Measurements from ENCODE around the gene MAPK8IP3. TPM values are rescaled to one million over a fixed set of nuclear protein-coding genes. Genes with fewer than 3 reads are reported as not detected.
"Not testable (repeated sequence)": the region's sequence is repeated elsewhere in the genome, so short reads cannot be mapped to it uniquely, and the experiment has no call there.

Gene MAPK8IP3
- total RNA-seq, 1 donor from 2014 or later, result 28.7 TPM

DNA sequence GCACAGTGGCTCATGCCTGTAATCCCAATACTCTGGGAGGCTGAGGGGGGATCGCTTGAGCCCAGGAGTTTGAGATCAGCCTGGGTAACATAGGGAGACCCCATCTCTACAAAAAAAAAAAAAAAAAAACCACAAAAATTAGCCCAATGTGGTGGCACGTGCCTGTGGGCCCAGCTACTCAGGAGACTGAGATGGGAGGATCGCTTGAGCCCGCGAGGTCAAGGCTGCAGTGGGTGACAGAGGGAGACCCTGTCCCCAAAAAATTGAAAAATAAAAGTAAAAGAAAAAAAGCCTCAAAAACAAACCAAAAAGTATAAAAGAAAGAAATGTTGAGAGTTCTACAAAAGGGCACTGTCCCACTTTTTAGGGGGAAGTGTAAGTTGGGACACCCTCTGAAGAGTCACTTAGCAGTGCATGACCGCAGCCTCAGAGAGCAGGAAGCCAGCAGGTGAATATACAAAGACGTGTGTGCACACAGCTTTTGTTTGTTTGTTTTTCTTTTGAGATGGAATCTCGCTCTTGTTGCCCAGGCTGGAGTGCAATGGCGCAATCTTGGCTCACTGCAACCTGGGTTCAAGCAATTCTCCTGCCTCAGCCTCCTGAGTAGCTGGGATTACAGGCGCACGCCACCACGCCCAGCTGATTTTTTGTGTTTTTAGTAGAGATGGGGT, 13.7 kb downstream of the MAPK8IP3 start:
- not testable (repeated sequence) for H3K4me3 ChIP-seq (ENCODE audit: low read length in 3 of 3); H3K9me3 ChIP-seq (ENCODE audit: control insufficient read depth in 3 of 3, low read length in 3 of 3); H3K27me3 ChIP-seq (ENCODE audit: control insufficient read depth in 3 of 3, insufficient read depth in 3 of 3, low read length in 3 of 3); H3K27ac ChIP-seq (ENCODE audit: low read depth, low read length); H3K36me3 ChIP-seq (ENCODE audit: control insufficient read depth in 3 of 3, insufficient read depth in 3 of 3, low read length in 3 of 3); H3K9ac ChIP-seq (ENCODE audit: low read depth in 1 of 3, low read length in 3 of 3)
- H3K4me1 ChIP-seq (ENCODE audit: control insufficient read depth in 3 of 3, insufficient read depth in 3 of 3, low read length in 3 of 3), result peaks cover 0 to 25% (median 7%) of the 10 kb centered on the region in 3 donors

DNA sequence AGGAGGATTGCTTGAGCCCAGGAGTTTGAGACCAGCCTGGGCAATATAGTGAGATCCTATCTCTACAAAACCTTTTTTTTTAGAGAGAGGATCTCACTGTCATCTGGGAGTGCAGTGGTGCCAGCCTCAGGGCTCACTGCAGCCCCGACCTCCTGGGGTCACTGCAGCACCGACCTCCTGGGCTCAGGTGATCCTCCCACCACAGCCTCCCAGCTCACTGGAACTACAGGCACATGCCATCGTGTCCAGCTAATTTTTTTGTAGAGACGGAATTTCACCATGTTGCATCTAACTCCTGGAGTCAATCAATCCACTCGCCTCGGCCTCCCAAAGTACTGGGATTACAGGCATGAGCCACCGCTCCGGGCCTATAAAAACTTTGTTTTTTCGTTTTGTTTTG, 15.4 kb downstream of the MAPK8IP3 start:
- peaks cover 0 to 25% (median 7%) of the 10 kb centered on the region in 3 donors for H3K4me1 ChIP-seq (ENCODE audit: control insufficient read depth in 3 of 3, insufficient read depth in 3 of 3, low read length in 3 of 3)
- H3K9ac ChIP-seq (ENCODE audit: low read depth in 1 of 3, low read length in 3 of 3), result no peak overlapping the region
- no peaks in the 10 kb centered on the region for H3K9me3 ChIP-seq (ENCODE audit: control insufficient read depth in 3 of 3, low read length in 3 of 3)
- peaks cover 8 to 10% (median 9%) of the 10 kb centered on the region in 3 donors for H3K36me3 ChIP-seq (ENCODE audit: control insufficient read depth in 3 of 3, insufficient read depth in 3 of 3, low read length in 3 of 3)
- no peaks in the 10 kb centered on the region for H3K27me3 ChIP-seq (ENCODE audit: control insufficient read depth in 3 of 3, insufficient read depth in 3 of 3, low read length in 3 of 3)
- no peak overlapping the region for H3K4me3 ChIP-seq (ENCODE audit: low read length in 3 of 3)
- no peak overlapping the region for H3K27ac ChIP-seq (ENCODE audit: low read depth, low read length)

DNA sequence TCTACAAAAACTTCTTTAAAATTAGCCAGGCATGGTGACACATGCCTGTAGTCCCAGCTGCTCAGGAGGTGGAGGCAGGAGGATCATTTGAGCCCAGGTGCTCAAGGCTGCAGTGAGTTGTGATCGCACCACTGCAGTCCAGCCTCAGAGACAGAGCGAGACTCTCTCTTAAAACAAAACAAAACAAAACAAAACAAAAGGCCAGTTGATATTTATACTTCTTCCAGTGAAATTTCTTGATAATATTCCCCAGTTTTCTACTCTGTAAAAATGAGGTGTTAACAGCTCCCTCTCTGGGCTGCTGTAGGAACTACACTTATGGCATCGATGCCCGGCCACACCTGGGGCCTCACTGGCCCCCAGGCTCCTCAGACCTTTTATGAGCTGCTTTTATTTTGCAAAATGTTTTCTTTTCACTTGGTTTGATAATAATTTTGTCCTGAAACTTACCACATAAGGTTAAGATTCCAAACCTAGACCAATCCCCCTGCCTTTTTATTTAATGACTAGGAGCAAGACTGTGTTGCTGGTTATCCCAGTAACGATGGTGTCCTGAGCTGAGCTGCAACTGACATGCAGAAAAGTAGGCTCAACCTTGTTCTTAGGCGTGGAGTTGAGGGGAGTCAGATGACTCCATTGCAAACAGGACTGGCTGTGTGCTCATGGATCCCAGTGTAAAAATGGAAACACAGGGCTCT, 17.6 kb downstream of the MAPK8IP3 start:
- H3K4me1 ChIP-seq (ENCODE audit: control insufficient read depth in 3 of 3, insufficient read depth in 3 of 3, low read length in 3 of 3), result peaks cover 0 to 22% (median 6%) of the 10 kb centered on the region in 3 donors
- H3K27ac ChIP-seq (ENCODE audit: low read depth, low read length), result no peak overlapping the region

DNA sequence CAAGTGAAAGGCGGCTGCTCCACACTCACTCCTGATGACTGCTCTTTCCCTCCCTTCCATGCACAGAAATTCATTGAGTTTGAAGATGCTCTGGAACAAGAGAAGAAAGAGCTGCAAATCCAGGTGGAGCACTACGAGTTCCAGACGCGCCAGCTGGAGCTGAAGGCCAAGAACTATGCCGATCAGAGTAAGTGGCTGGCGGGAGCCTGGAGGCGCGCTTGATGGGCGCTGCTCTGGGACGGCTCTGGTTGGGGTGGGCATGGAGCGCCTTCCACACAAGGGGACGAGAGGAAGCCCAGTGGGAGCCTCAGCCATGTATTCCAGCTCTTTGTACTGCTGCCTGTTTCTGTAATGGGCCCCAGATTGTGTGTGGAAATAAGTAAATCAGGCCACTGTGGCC, 18.5 kb downstream of the MAPK8IP3 start:
- Histone ChIP-seq H3K27me3 (ENCODE audit: control insufficient read depth in 3 of 3, insufficient read depth in 3 of 3, low read length in 3 of 3) (no peaks in the 10 kb centered on the region), H3K27ac (ENCODE audit: low read depth, low read length) (no peak overlapping the region), H3K4me3 (ENCODE audit: low read length in 3 of 3) (no peak overlapping the region), H3K9ac (ENCODE audit: low read depth in 1 of 3, low read length in 3 of 3) (no peak overlapping the region), H3K9me3 (ENCODE audit: control insufficient read depth in 3 of 3, low read length in 3 of 3) (no peaks in the 10 kb centered on the region), H3K36me3 (ENCODE audit: control insufficient read depth in 3 of 3, insufficient read depth in 3 of 3, low read length in 3 of 3) (peaks cover 29 to 35% (median 30%) of the 10 kb centered on the region in 3 donors), H3K4me1 (ENCODE audit: control insufficient read depth in 3 of 3, insufficient read depth in 3 of 3, low read length in 3 of 3) (peaks cover 0 to 19% (median 2%) of the 10 kb centered on the region in 3 donors)

More for the DNA sequence above, 17.6 kb downstream of the MAPK8IP3 start:
- Histone ChIP-seq H3K36me3 (ENCODE audit: control insufficient read depth in 3 of 3, insufficient read depth in 3 of 3, low read length in 3 of 3) (peaks cover 23 to 27% (median 25%) of the 10 kb centered on the region in 3 donors), H3K9ac (ENCODE audit: low read depth in 1 of 3, low read length in 3 of 3) (no peak overlapping the region), H3K9me3 (ENCODE audit: control insufficient read depth in 3 of 3, low read length in 3 of 3) (no peaks in the 10 kb centered on the region), H3K4me3 (ENCODE audit: low read length in 3 of 3) (no peak overlapping the region), H3K27me3 (ENCODE audit: control insufficient read depth in 3 of 3, insufficient read depth in 3 of 3, low read length in 3 of 3) (no peaks in the 10 kb centered on the region)

DNA sequence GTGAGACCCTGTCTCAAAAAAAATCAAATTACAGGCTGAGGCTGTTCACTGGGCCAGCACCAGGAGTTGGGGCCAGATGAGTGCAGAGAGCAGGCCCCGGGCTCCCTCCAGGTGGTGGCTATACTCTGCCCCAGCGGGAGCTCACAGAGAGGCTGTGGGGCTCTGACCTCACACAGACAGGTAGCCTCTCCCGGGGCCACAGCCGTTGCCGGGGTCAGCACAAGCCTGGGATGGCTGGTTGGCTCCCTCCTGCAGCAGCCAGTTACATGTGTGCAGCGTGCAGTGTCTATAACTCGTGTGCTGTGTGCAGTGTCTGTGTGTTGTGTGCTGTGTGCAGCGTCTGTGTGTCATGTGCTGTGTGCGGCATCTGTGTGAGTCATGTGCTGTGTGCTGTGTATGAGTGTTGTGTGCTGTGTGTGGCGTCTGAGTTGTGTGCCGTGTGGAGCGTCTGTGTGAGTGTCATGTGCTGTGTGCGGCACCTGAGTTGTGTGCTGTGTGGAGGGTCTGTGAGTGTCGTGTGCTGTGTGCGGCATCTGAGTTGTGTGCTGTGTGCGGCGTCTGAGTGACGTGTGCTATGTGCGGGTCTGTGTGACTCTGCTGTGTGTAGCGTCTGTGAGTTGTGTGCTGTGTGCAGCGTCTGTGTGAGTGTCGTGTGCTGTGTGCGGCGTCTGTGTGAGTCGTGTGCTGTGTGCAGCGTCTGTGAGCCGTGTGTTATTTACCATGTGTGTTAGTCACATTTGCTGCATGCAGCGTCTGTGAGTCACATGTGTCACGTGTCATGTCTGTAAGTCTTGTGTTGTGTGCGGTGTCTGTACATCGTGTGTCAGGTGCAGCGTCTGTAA, 20.9 kb downstream of the MAPK8IP3 start:
- no peak overlapping the region for H3K27ac ChIP-seq (ENCODE audit: low read depth, low read length)
- H3K4me1 ChIP-seq (ENCODE audit: control insufficient read depth in 3 of 3, insufficient read depth in 3 of 3, low read length in 3 of 3), result peaks cover 0 to 21% (median 2%) of the 10 kb centered on the region in 3 donors
- H3K27me3 ChIP-seq (ENCODE audit: control insufficient read depth in 3 of 3, insufficient read depth in 3 of 3, low read length in 3 of 3), result no peaks in the 10 kb centered on the region
- H3K36me3 ChIP-seq (ENCODE audit: control insufficient read depth in 3 of 3, insufficient read depth in 3 of 3, low read length in 3 of 3), result peaks cover 28 to 39% (median 31%) of the 10 kb centered on the region in 3 donors
- H3K4me3 ChIP-seq (ENCODE audit: low read length in 3 of 3), result no peak overlapping the region
- no peak overlapping the region for H3K9ac ChIP-seq (ENCODE audit: low read depth in 1 of 3, low read length in 3 of 3)
- no peaks in the 10 kb centered on the region for H3K9me3 ChIP-seq (ENCODE audit: control insufficient read depth in 3 of 3, low read length in 3 of 3)

DNA sequence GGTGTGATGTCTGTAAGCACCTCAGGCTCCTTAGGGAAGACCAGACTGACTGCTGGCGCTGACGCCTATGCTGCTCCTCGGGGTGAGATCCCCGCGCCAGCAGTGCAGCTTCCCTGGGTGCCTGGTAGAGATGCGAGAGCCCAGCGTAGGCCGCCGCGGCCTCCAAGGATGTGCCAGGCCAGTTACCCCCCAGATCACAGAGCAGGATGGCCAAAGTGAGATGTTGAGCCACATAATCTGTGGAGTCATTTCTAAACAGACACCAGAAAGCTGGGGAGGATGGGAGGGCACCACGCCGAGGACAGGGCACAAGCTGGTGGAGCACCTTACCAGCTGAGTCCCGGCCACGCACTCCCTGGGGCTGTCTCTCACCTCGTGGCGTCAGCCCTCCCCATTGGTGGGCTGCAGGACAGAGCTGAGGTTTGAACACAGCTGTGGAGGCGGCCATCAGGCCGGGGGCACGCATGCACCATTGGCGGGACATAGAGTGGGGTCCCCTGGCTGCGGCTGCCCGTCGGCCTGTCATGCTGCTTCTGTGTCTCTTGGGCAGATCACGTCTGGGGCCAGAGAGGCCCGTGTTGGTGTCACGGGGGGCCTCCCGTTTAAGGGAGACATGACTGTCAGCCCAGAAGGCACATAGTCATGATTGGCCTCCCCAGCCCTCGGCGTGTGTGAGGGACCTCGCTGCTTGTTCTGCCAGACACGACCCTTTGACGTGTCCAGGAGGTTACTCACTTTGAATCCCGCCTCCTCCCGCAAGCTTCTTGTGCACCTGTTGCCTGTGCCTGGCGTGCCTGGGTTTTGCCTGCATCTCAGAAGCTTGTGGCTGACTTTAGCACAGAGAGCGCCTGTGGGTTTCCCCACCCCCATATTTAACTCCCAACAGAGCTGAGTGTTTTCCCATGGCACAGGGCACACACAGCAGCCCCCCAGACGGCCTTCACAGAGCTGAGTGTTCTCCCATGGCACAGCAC, 21.9 kb downstream of the MAPK8IP3 start:
- H3K9ac ChIP-seq (ENCODE audit: low read depth in 1 of 3, low read length in 3 of 3), result no peak overlapping the region
- H3K27ac ChIP-seq (ENCODE audit: low read depth, low read length), result no peak overlapping the region
- peaks cover 0 to 10% (median 0%) of the 10 kb centered on the region in 3 donors for H3K4me1 ChIP-seq (ENCODE audit: control insufficient read depth in 3 of 3, insufficient read depth in 3 of 3, low read length in 3 of 3)
- no peaks in the 10 kb centered on the region for H3K27me3 ChIP-seq (ENCODE audit: control insufficient read depth in 3 of 3, insufficient read depth in 3 of 3, low read length in 3 of 3)
- H3K9me3 ChIP-seq (ENCODE audit: control insufficient read depth in 3 of 3, low read length in 3 of 3), result no peaks in the 10 kb centered on the region
- peaks cover 35 to 46% (median 41%) of the 10 kb centered on the region in 3 donors for H3K36me3 ChIP-seq (ENCODE audit: control insufficient read depth in 3 of 3, insufficient read depth in 3 of 3, low read length in 3 of 3)
- no peak overlapping the region for H3K4me3 ChIP-seq (ENCODE audit: low read length in 3 of 3)

DNA sequence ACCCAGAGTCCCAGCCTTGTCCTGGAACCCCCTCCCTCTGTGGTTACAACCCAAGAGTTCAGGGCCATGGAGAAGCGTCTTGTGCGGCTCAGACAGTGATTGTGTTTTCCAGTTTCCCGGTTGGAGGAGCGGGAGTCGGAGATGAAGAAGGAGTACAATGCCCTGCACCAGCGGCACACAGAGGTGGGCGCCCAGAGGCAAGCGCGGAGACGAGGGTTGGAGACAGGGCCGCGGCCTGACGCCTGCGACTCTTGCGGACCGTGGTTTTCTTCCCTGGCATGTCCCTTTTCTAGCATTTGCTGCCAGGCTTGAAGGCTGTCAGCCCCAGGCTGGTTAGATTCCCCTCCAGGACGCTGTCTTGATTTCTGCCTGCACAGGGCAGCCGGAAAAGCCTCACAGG, 23.0 kb downstream of the MAPK8IP3 start:
- Histone ChIP-seq H3K4me1 (ENCODE audit: control insufficient read depth in 3 of 3, insufficient read depth in 3 of 3, low read length in 3 of 3) (peaks cover 0 to 6% (median 0%) of the 10 kb centered on the region in 3 donors), H3K27ac (ENCODE audit: low read depth, low read length) (no peak overlapping the region), H3K9ac (ENCODE audit: low read depth in 1 of 3, low read length in 3 of 3) (no peak overlapping the region), H3K4me3 (ENCODE audit: low read length in 3 of 3) (no peak overlapping the region), H3K9me3 (ENCODE audit: control insufficient read depth in 3 of 3, low read length in 3 of 3) (no peaks in the 10 kb centered on the region), H3K27me3 (ENCODE audit: control insufficient read depth in 3 of 3, insufficient read depth in 3 of 3, low read length in 3 of 3) (no peaks in the 10 kb centered on the region), H3K36me3 (ENCODE audit: control insufficient read depth in 3 of 3, insufficient read depth in 3 of 3, low read length in 3 of 3) (peaks cover 45 to 56% (median 52%) of the 10 kb centered on the region in 3 donors)

DNA sequence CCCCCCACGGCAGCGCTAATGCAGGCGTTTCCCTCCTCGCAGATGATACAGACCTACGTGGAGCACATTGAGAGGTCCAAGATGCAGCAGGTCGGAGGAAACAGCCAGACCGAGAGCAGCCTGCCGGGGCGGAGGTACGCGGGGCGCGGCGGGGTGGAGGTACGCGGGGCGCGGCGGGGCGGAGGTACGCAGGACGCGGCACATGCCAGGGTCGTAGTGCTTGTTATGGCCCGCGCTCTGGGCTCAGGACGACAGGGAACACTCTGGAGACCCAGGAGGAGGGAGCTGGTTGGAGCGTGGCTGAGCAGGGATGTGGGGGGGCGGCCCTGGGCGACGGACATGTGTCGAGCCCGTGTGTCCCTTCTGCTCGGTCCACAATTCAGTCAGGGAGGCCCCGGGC, 23.4 kb downstream of the MAPK8IP3 start:
- Histone ChIP-seq H3K9me3 (ENCODE audit: control insufficient read depth in 3 of 3, low read length in 3 of 3) (no peaks in the 10 kb centered on the region), H3K4me3 (ENCODE audit: low read length in 3 of 3) (no peak overlapping the region), H3K36me3 (ENCODE audit: control insufficient read depth in 3 of 3, insufficient read depth in 3 of 3, low read length in 3 of 3) (peaks cover 49 to 60% (median 55%) of the 10 kb centered on the region in 3 donors), H3K9ac (ENCODE audit: low read depth in 1 of 3, low read length in 3 of 3) (no peak overlapping the region), H3K4me1 (ENCODE audit: control insufficient read depth in 3 of 3, insufficient read depth in 3 of 3, low read length in 3 of 3) (peaks cover 0 to 6% (median 0%) of the 10 kb centered on the region in 3 donors), H3K27me3 (ENCODE audit: control insufficient read depth in 3 of 3, insufficient read depth in 3 of 3, low read length in 3 of 3) (no peaks in the 10 kb centered on the region), H3K27ac (ENCODE audit: low read depth, low read length) (no peak overlapping the region)

DNA sequence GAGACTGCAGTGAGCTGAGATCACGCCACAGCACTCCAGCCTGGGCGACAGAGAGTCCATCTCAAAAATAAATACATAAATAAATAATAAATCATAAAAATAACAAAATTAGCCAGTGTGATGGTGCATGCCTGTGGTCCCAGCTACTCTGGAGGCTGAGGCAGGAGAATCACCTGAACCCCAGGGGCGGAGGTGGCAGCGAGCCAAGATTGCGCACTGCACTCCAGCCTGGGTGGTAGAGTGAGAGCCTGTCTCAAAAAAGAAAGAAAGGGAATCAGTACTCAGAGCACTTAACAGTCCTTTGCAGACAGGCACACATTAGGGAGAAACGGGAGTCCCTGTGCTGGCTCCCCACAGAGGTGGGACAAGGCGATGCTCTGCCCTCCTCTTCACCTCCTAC, 25.1 kb downstream of the MAPK8IP3 start:
- Histone ChIP-seq H3K4me3 (ENCODE audit: low read length in 3 of 3) (no peak overlapping the region), H3K9ac (ENCODE audit: low read depth in 1 of 3, low read length in 3 of 3) (peak overlapping the region in 1 of 3 donors; percentile 8), H3K9me3 (ENCODE audit: control insufficient read depth in 3 of 3, low read length in 3 of 3) (no peaks in the 10 kb centered on the region), H3K27ac (ENCODE audit: low read depth, low read length) (no peak overlapping the region), H3K36me3 (ENCODE audit: control insufficient read depth in 3 of 3, insufficient read depth in 3 of 3, low read length in 3 of 3) (peaks cover 52 to 63% (median 56%) of the 10 kb centered on the region in 3 donors), H3K27me3 (ENCODE audit: control insufficient read depth in 3 of 3, insufficient read depth in 3 of 3, low read length in 3 of 3) (no peaks in the 10 kb centered on the region), H3K4me1 (ENCODE audit: control insufficient read depth in 3 of 3, insufficient read depth in 3 of 3, low read length in 3 of 3) (peaks cover 0 to 6% (median 0%) of the 10 kb centered on the region in 3 donors)
